K562 (cell line): ENCODE measurements around the gene LDB2. TPM values are rescaled to one million over a fixed set of nuclear protein-coding genes. Genes with fewer than 3 reads are reported as not detected.

ENCODE experiments used
- ATAC-seq: fragments of 200-7000 bp; cut with Tn5 transposase; 3 replicates; pipeline ENCODE4 v1.9.1; 2020; ENCODE audit warnings: moderate library complexity
- BruUV-seq: library from RNA; stranded (reverse); fragments of 400-500 nt; replicated peaks from 2 replicates; lab custom pipeline; 2021; lab: Mats Ljungman, UMichigan
- CTCF ChIA-PET: fragments of 300-600 bp; formaldehyde crosslinking; extraction: SDS; loops from one replicate; lab custom pipeline; 2021; ENCODE audit warnings: low intra/inter-chr PET ratio; lab: Yijun Ruan, JAX
- POLR2A ChIA-PET: fragments of 300-600, 350-650 bp; sonication (Branson Sonifier 250); formaldehyde crosslinking; extraction: SDS; loops from one replicate; lab custom pipeline; 2021; ENCODE audit warnings: antibody characterized with exemption, inconsistent platforms; lab: Yijun Ruan, JAX
- DNase-seq, 4 experiments: peaks; one replicate each; pipeline versions ENCODE4 v3.0.0 to v3.0.0-alpha.2; 2011 to 2018; ENCODE audit warnings: low spot score in 3 of 4, mixed read lengths in 3 of 4; ENCODE audit errors: extremely low read depth in 1 of 4
- FAIRE-seq: peaks from 2 replicates; lab custom pipeline; 2011; peaks lifted over from hg19 to GRCh38; lab: Jason Lieb, UNC
- H2AFZ ChIP-seq: 2 replicates; pipeline ENCODE4 v1.6.0; 2011; ENCODE audit warnings: low read depth, low read length, control low read depth, inconsistent platforms
- H3K27ac ChIP-seq: fragments of 200-600 bp; 3 replicates; pipeline ENCODE4 v1.8.0; 2011; ENCODE audit warnings: low read depth, mild to moderate bottlenecking, control low read depth, inconsistent platforms, low read length, moderate library complexity, mixed read lengths; ENCODE audit errors: extremely low read depth
- H3K27me3 ChIP-seq, 2 experiments: fragments of 300-600 bp in 1 of 2; 2 replicates in 1 of 2; 3 replicates in 1 of 2; pipeline versions ENCODE4 v1.6.0 to v1.8.0; 2011; ENCODE audit warnings: inconsistent platforms in 2 of 2, low read length in 2 of 2, mild to moderate bottlenecking in 1 of 2, mixed read lengths in 1 of 2, moderate library complexity in 1 of 2; ENCODE audit not compliant: control insufficient read depth in 2 of 2, insufficient read depth in 2 of 2
- H3K36me3 ChIP-seq: fragments of 300-600 bp; 3 replicates; pipeline ENCODE4 v1.8.0; 2011; ENCODE audit warnings: mild to moderate bottlenecking, low read length, inconsistent platforms; ENCODE audit not compliant: control insufficient read depth, insufficient read depth
- H3K4me1 ChIP-seq, 2 experiments: fragments of 200-600 bp in 1 of 2; replicated peaks in 1 of 2; 2 replicates in 1 of 2; 3 replicates in 1 of 2; pipeline versions ENCODE4 v1.5.1 to v1.8.0; 2011; ENCODE audit warnings: inconsistent platforms in 2 of 2, low read length in 2 of 2, mild to moderate bottlenecking in 1 of 2, mixed read lengths in 1 of 2, moderate library complexity in 1 of 2; ENCODE audit not compliant: control insufficient read depth in 2 of 2, insufficient read depth in 2 of 2
- H3K4me2 ChIP-seq: 2 replicates; pipeline ENCODE4 v1.6.1; 2011; ENCODE audit warnings: low read length, control low read depth, inconsistent platforms, mixed read lengths; ENCODE audit not compliant: insufficient read depth
- H3K4me3 ChIP-seq: fragments of 200-600 bp; sonication (generic), shearing (Covaris generic); 2 replicates; pipeline ENCODE4 v1.5.1; 2016; ENCODE audit warnings: control low read depth, inconsistent platforms
- H3K79me2 ChIP-seq: fragments of 200-600 bp; 3 replicates; pipeline ENCODE4 v1.8.0; 2011; ENCODE audit warnings: low read length, inconsistent platforms; ENCODE audit not compliant: control insufficient read depth, insufficient read depth
- H3K9ac ChIP-seq, 2 experiments: 2 replicates each; pipeline versions ENCODE4 v1.6.0 to v1.6.1; 2011; ENCODE audit warnings: low read depth in 2 of 2, low read length in 2 of 2, control low read depth in 1 of 2, inconsistent platforms in 1 of 2, mild to moderate bottlenecking in 1 of 2, mixed read lengths in 1 of 2; ENCODE audit not compliant: insufficient read depth in 1 of 2
- H3K9me1 ChIP-seq: one replicate; pipeline ENCODE4 v1.6.0; 2011; ENCODE audit warnings: inconsistent platforms, mild to moderate bottlenecking, low read length, moderate library complexity; ENCODE audit not compliant: control insufficient read depth, insufficient read depth
- H3K9me3 ChIP-seq: replicated peaks from 2 replicates; pipeline ENCODE4 v1.5.1; 2011; ENCODE audit warnings: low read depth, low read length, inconsistent platforms; ENCODE audit not compliant: control insufficient read depth, insufficient read depth
- H4K20me1 ChIP-seq: replicated peaks from 2 replicates; pipeline ENCODE4 v1.6.1; 2011; ENCODE audit warnings: low read length, inconsistent platforms, mixed read lengths; ENCODE audit not compliant: control insufficient read depth, insufficient read depth
- BCOR ChIP-seq: fragments of 450-650 bp; IDR thresholded peaks from 2 replicates; pipeline ENCODE4 v1.6.1; 2016
- CBX1 ChIP-seq: sonication (generic); IDR thresholded peaks from 2 replicates; pipeline ENCODE4 v1.6.1; 2016; ENCODE audit warnings: antibody characterized with exemption, low read depth, mild to moderate bottlenecking
- ETV5 ChIP-seq: sonication (generic); formaldehyde crosslinking; IDR thresholded peaks from 2 replicates; pipeline ENCODE4 v1.4.0; 2020; ENCODE audit warnings: low read depth, mild to moderate bottlenecking, missing genetic modification reagents
- EZH2 ChIP-seq: IDR thresholded peaks from 2 replicates; pipeline ENCODE4 v1.6.1; 2012; ENCODE audit warnings: low read depth, mild to moderate bottlenecking, inconsistent platforms, low read length, borderline replicate concordance
- HDAC3 ChIP-seq: fragments of 450-650 bp; IDR thresholded peaks from 2 replicates; pipeline ENCODE4 v1.6.1; 2018; ENCODE audit warnings: borderline replicate concordance, mild to moderate bottlenecking, moderate library complexity; ENCODE audit not compliant: partially characterized antibody
- KLF1 ChIP-seq: fragments of 450-650 bp; IDR thresholded peaks from 2 replicates; pipeline ENCODE4 v1.6.1; 2016; ENCODE audit warnings: missing genetic modification characterization, missing compliant biosample characterization
- LCOR ChIP-seq: sonication (generic); formaldehyde crosslinking; IDR thresholded peaks from 2 replicates; pipeline ENCODE4 v1.8.0; 2022; ENCODE audit warnings: mild to moderate bottlenecking, missing genetic modification reagents
- RBM22 ChIP-seq: fragments of 200-400 bp; formaldehyde crosslinking; IDR thresholded peaks from 2 replicates; pipeline ENCODE4 v1.6.1; 2018; ENCODE audit warnings: low read length, low read depth; ENCODE audit not compliant: poor library complexity, severe bottlenecking
- SRSF1 ChIP-seq: fragments of 200-400 bp; formaldehyde crosslinking; IDR thresholded peaks from 2 replicates; pipeline ENCODE4 v1.6.1; 2017; ENCODE audit warnings: mild to moderate bottlenecking, low read depth, low read length, moderate library complexity
- THRAP3 ChIP-seq: fragments of 450-650 bp; IDR thresholded peaks from 2 replicates; pipeline ENCODE4 v1.6.1; 2016; ENCODE audit warnings: mild to moderate bottlenecking, inconsistent platforms, borderline replicate concordance
- ZNF586 ChIP-seq: fragments of 450-650 bp; formaldehyde crosslinking; conservative IDR thresholded peaks from 2 replicates; pipeline ENCODE4 v1.4.0; 2020; ENCODE audit warnings: mild to moderate bottlenecking, moderate library complexity
- ZNF780A ChIP-seq: fragments of 250-450 bp; sonication (Bioruptor Pico); IDR thresholded peaks from 2 replicates; pipeline ENCODE4 v1.5.0; 2021; ENCODE audit warnings: mild to moderate bottlenecking
- ZZZ3 ChIP-seq: fragments of 450-650 bp; IDR thresholded peaks from 2 replicates; pipeline ENCODE4 v1.6.1; 2016; ENCODE audit warnings: antibody characterized with exemption, mild to moderate bottlenecking, moderate library complexity
- WGBS: fragments of 100-300 bp; shearing (Covaris generic); methylation state at CpG from one replicate; pipeline ENCODE4 v1.1.6; 2016; ENCODE audit warnings: low coverage, mixed read lengths; ENCODE audit not compliant: insufficient coverage; ENCODE audit errors: missing lambda C conversion rate; 5-methylcytosine and 5-hydroxymethylcytosine counted together
- in situ Hi-C: fragments of 300-500 bp; cut with MboI; formaldehyde crosslinking; loops from 4 replicates; pipeline ENCODE4 v1.15.0; 2018; ENCODE audit warnings: inconsistent platforms, mixed read lengths
- intact Hi-C: fragments of 100-400 bp; cut with micrococcal nuclease; formaldehyde crosslinking; loops from 2 replicates; pipeline ENCODE4 v1.14.2; 2022
- polyA plus RNA-seq, 8 experiments: library from polyadenylated mRNA; depleted of rRNA in 4 of 8; stranded (reverse) in 5 of 8; unstranded in 3 of 8; fragments of >200 nt; fragmentation: Nextera tagmentation in 2 of 8; fragmentation: Illumina TruSeq in 1 of 8; extraction: Ambion mirVana in 2 of 8; extraction: Trizol in 1 of 8; gene quantifications; 2 replicates each; pipeline versions ENCODE4 v1.2.1 to v1.2.3, GENCODE V29; 2011 to 2014; ENCODE audit warnings: inconsistent platforms in 1 of 8, missing spikeins in 1 of 8
- total RNA-seq, 7 experiments: library from RNA; depleted of rRNA in 6 of 7; stranded (reverse); fragments of >200 nt in 6 of 7; fragmentation: Illumina TruSeq in 2 of 7; extraction: Trizol in 2 of 7; gene quantifications; 2 replicates each; pipeline versions ENCODE4 v1.2.1 to v1.2.3, GENCODE V29; 2011 to 2021; ENCODE audit warnings: low replicate concordance in 1 of 7
- TF ChIP-seq, protein P1 (sequence below): fragments of 250-450 bp; sonication (Bioruptor Pico); IDR thresholded peaks from 2 replicates; pipeline ENCODE4 v1.5.0; 2021
- TF ChIP-seq, protein P2 (sequence below): sonication (generic); formaldehyde crosslinking; IDR thresholded peaks from 2 replicates; pipeline ENCODE4 v1.8.1; 2023; ENCODE audit warnings: mild to moderate bottlenecking, missing genetic modification reagents
- TF ChIP-seq, protein P3 (sequence below): fragments of 450-650 bp; conservative IDR thresholded peaks from 2 replicates; pipeline ENCODE4 v1.6.1; 2016; ENCODE audit warnings: missing genetic modification characterization, low read depth, mild to moderate bottlenecking, control low read depth, missing compliant biosample characterization
- TF ChIP-seq, protein P4 (sequence below): fragments of 250-450 bp; sonication (Bioruptor Pico); IDR thresholded peaks from 2 replicates; pipeline ENCODE4 v1.8.0; 2021; ENCODE audit warnings: moderate library complexity, mild to moderate bottlenecking, inconsistent platforms

The LDB2 gene
- total and polyA plus RNA-seq, 9 of the 15 experiments (the other 6 are each of a cell fraction or from before 2014, with no cell fraction given), result 0.10 to 0.20 TPM; not detected in 7

DNA sequence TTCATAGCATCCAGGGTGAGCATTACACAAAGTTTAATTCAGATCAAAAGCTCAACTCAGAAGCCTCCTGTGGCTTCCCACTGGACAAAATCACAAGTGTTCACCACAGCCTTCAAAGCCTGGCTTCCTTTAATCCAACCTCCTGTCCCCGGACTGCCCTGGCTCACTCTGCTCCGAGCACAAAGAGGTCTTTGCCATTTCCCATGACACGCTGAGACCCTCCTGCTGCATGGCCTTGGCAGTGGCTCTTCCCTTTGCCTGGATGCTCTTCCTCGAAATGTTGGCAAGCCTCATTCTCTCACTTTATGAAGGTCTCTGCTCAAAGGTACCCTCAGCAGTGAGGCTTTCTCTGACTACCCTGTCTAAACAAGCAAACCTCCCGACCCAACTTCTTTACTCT, 41.0 kb downstream of the LDB2 start:
- Histone ChIP-seq H3K9me3 (no peaks in the 10 kb centered on the region), H4K20me1 (no peaks in the 10 kb centered on the region), H3K27me3 (no peaks in the 10 kb centered on the region), H3K79me2 (no peaks in the 10 kb centered on the region), H3K27ac (no peak overlapping the region), H3K4me2 (no peak overlapping the region), H3K4me3 (no peak overlapping the region), H3K9me1 (no peaks in the 10 kb centered on the region), H3K4me1 (no peaks in the 10 kb centered on the region), H3K9ac (no peak overlapping the region), H2AFZ (no peak overlapping the region), H3K36me3 (no peaks in the 10 kb centered on the region)
- intact Hi-C loops (no loop called here), in situ Hi-C loops (no loop called here)
- TF ChIP-seq ZZZ3 (no peak), LCOR (CRISPR knock-in tag) (no peak), THRAP3 (no peak), CBX1 (no peak), ETV5 (CRISPR knock-in tag) (no peak), ZNF780A (CRISPR knock-in tag) (no peak), BCOR (no peak), RBM22 (no peak), ZNF586 (CRISPR knock-in tag) (no peak), EZH2 (no peak), SRSF1 (no peak), HDAC3 (no peak), KLF1 (no peak)
- TF ChIP-seq, protein P1, sequence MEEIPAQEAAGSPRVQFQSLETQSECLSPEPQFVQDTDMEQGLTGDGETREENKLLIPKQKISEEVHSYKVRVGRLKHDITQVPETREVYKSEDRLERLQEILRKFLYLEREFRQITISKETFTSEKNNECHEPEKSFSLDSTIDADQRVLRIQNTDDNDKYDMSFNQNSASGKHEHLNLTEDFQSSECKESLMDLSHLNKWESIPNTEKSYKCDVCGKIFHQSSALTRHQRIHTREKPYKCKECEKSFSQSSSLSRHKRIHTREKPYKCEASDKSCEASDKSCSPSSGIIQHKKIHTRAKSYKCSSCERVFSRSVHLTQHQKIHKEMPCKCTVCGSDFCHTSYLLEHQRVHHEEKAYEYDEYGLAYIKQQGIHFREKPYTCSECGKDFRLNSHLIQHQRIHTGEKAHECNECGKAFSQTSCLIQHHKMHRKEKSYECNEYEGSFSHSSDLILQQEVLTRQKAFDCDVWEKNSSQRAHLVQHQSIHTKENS, result no peak
- TF ChIP-seq, protein P2, sequence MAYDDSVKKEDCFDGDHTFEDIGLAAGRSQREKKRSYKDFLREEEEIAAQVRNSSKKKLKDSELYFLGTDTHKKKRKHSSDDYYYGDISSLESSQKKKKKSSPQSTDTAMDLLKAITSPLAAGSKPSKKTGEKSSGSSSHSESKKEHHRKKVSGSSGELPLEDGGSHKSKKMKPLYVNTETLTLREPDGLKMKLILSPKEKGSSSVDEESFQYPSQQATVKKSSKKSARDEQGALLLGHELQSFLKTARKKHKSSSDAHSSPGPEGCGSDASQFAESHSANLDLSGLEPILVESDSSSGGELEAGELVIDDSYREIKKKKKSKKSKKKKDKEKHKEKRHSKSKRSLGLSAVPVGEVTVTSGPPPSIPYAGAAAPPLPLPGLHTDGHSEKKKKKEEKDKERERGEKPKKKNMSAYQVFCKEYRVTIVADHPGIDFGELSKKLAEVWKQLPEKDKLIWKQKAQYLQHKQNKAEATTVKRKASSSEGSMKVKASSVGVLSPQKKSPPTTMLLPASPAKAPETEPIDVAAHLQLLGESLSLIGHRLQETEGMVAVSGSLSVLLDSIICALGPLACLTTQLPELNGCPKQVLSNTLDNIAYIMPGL, result no peak
- TF ChIP-seq, protein P3, sequence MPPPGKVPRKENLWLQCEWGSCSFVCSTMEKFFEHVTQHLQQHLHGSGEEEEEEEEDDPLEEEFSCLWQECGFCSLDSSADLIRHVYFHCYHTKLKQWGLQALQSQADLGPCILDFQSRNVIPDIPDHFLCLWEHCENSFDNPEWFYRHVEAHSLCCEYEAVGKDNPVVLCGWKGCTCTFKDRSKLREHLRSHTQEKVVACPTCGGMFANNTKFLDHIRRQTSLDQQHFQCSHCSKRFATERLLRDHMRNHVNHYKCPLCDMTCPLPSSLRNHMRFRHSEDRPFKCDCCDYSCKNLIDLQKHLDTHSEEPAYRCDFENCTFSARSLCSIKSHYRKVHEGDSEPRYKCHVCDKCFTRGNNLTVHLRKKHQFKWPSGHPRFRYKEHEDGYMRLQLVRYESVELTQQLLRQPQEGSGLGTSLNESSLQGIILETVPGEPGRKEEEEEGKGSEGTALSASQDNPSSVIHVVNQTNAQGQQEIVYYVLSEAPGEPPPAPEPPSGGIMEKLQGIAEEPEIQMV (tag), result no peak
- TF ChIP-seq, protein P4, sequence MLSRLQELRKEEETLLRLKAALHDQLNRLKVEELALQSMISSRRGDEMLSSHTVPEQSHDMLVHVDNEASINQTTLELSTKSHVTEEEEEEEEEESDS (CRISPR knock-in tag), result no peak
- DNase-seq, result no peak
- POLR2A ChIA-PET, result interaction anchor here (0.6 kb wide), 1 partner anchor 580 kb away, joined by 3 read pairs; no protein-coding TSS in a partner anchor
- no peak for ATAC-seq
- no TSS peak for BruUV-seq
- WGBS, result 0% methylated on average over 5 of the region's 5 CpGs
- CTCF ChIA-PET, result no interaction called here
- no peak for FAIRE-seq
